B cell (primary cell): ENCODE data around the gene SHANK2.

Experiments
- CTCF ChIP-seq: fragments of 200-600 bp; IDR thresholded peaks from one replicate; pipeline ENCODE4 v1.8.0; 2022; ENCODE audit warnings: antibody characterized with exemption, mild to moderate bottlenecking
- EZH2 ChIP-seq: IDR thresholded peaks from 2 replicates; pipeline ENCODE4 v1.6.1; 2012; ENCODE audit warnings: borderline replicate concordance, low read depth, mild to moderate bottlenecking, moderate library complexity, low read length; ENCODE audit not compliant: insufficient read depth, poor library complexity, severe bottlenecking

- TF ChIP-seq CTCF: no peak
- TF ChIP-seq EZH2: no peak
Measured at GRCh38 chr11:71255323-71255722, 2.9 kb upstream of the SHANK2 start.
